TTC549 (cell line): ENCODE data around the gene MNT.

Experiments
- FAIRE-seq: peaks from 2 replicates; lab custom pipeline; 2012; peaks lifted over from hg19 to GRCh38; lab: Jason Lieb, UNC

Gene MNT

DNA sequence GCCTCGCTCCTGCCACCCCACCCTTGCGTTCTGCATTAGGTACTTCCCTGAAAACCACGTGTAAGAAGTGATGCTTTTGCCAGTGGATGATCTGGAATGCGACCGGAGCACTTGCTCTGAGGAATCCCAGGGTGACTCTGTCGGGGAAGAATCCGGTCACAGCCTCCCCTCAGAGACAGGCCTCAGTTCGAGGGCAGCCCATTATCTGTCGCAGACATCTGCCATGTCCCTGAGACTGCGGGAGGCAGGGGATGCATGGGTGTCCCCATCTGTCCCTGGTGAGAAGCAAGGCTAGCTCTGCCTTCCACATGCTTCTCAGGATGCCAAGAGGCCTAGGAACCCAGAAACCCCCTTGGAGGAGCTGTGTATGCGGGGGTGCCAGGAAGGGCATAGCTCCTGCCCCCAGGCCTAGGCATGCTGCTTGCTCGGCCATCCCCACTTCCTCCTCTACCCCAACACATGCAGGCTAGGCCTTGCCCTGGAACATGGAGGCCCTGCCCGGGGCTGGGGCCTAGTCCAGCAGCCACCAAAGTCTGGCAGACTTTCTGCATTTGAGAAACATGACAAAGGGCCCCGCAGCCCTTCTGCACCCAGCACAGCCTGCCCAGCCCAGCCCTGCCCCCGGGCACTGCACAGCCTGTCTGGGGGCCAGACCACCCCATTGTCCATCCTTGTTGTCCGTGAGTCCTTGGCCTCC, 20.5 kb downstream of the MNT start:
- no peak for FAIRE-seq

- FAIRE-seq = no peak
These were observed 21.2 kb downstream of the MNT start for GRCh38 chr17:2379489-2380225.

GRCh38 chr17:2378905-2379304, 22.0 kb downstream of the MNT start:
- FAIRE-seq = no peak

GRCh38 chr17:2377659-2378058, 23.2 kb downstream of the MNT start:
- no peak for FAIRE-seq

GRCh38 chr17:2376107-2376506, 24.8 kb downstream of the MNT start:
- FAIRE-seq = no peak

DNA sequence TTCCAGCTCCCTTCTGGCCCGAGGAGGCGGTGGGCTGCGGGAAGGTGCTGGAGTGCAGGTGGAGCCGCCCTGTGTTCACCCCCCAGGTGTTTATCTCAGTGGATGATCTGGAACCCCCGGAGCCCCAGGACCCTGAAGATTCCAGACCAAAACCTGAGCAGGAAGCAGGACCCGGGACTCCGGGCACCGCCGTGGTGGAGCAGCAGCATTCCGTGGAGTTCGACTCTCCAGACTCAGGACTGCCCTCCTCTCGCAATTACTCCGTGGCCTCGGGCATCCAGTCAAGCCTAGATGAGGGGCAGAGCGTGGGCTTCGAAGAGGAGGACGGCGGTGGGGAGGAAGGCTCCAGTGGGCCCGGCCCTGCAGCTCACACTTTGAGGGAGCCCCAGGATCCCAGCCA, 25.5 kb downstream of the MNT start:
- FAIRE-seq = no peak

DNA sequence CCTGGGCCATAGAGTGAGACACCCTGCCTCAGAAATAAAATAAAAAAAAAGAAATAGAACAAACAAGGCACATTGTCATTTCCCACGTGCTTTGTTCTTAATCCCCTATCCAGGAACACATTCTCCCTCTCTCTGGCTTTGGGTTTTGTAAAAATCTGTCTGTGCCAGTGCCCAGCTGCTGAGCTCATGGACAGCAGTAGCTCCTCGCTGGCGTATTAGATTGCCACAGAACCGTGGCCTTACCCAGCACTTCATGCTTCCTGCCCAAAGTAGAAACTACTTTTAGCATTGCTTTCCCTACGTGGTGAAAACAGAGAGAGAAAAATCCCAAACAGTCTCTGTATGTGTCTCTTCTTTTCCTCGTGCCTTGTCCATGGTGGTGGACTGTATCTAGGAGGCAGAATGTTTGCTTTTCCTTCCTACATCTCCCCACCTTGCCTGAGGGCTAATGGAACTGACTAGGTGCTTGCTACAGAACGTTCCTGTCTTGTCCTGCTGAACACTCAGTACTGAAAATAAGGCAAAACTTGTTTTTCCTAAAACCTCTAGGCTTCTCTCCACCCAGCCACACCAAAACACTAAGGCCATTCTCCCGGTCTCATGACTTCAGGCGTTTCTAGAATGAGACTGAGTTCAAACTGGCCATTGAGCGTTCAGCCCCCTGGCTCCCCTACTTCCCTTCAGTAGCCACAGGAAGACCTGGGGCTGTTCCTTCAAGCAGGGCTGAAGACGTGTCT, 26.1 kb downstream of the MNT start:
- FAIRE-seq = no peak

DNA sequence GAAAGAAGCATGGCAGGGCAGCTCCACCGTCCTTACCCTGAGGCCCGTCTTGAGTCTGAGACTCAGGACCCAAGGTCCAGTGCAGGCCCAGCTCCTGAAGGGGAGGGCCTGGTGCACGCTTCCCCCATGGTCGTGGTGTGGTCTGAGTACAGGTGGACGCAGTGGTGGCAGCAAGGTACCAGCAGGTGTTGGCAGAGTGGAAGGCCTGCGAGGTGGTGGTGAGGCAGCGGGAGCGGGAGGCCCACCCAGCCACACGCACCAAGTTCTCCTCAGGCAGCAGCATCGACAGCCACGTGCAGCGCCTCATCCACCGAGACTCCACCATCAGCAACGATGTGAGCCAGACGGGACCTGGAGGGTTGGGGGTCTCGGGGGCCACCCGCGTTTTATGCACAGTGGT, 27.7 kb downstream of the MNT start:
- no peak for FAIRE-seq

DNA sequence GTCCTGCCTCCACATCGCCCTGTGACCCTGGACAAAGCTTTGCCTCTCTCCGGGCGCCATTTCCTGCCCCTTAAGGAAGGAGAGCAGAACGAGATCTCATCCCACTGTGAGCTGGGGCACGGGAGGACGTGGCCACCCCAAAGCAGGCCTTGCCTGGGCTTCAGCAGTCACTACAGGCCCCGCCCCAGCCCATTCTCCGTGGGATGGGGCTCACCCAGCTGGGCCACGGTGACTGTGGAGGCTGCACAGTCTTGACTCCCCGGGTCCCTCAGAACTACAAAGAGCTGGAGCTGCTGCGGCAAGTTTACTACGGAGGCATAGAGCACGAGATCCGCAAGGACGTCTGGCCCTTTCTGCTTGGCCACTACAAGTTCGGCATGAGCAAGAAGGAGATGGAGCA, 28.2 kb downstream of the MNT start:
- FAIRE-seq = no peak

DNA sequence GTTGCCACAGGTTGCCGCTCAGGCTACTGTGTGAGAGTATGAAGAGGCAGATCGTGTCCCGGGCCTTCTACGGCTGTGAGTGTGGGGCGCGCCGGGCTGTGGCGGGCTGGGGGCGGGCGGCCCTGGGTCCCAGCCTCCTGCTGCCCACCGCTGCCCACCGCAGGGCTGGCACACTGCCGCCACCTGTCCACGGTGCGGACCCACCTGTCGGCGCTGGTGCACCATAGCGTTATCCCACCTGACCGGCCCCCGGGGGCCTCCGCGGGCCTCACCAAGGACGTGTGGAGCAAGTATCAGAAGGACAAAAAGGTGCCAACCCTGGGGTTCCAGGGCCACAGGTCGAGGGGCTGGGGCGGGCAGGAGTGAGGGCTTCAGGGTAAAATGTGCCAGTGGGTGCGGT, 28.7 kb downstream of the MNT start:
- FAIRE-seq = no peak

DNA sequence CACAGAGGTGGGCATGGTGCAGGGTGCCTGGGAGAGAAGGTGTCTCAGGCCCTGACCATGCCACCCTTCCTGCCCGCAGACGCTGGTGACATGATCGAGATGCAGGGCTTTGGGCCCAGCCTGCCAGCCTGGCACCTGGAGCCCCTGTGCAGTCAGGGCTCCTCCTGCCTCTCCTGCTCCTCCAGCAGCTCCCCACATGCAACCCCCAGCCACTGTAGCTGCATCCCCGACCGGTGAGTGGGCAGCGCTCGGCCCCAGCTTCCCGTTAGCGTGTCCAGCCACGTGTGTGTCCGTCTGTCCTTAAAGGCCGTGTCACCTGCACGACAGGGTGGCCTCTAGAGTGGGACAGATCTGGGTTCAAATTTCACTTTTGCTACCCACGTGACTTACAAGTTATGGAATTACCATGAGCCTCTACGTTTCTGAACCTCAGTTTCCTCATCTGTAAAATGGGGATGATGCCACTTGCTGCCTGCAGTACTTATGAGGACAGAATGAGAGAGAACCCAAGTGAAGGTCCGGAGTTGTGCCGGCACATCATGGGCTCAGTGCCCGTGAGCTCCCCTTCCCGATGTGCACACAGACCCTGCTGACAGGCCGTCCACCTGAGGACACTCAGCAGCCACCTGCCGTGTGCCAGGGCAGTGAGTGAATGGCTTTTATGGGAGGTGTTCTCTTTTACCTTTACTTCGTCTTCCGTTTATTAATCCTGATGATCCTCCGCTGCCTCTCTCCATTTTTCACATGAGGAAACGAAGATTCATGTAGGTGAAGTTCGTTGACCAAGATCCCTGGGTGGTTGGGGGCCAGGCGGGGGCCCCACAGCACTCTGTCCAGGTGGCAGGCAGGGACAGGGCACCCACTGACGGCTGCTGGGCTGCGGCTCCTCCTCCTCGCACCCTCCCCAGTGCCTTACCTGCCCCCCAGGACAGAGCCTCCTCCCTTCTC, 29.4 kb downstream of the MNT start:
- no peak for FAIRE-seq

DNA sequence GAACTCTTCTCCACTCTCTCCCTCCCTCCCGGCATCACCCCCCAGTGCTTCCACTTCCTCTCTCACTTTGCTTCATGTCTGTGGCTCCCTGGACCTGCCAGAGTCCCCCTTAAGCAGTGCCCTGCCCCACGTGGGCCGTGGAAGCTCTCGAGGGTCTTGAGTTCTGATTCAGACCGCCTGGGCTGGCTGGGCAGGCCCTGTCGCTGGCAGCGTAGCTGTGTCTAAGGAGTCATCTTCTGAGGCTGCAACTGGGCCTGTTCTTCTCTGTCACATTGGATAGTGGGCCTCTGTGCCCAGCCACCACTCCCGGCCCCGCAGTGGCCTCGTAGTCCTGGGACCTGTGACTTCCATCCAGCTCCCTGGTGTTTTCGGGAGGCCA, 30.7 kb downstream of the MNT start:
- no peak for FAIRE-seq

GRCh38 chr17:2369551-2370210, 31.2 kb downstream of the MNT start:
- FAIRE-seq = no peak

- FAIRE-seq = no peak
These were observed 31.8 kb downstream of the MNT start for GRCh38 chr17:2369039-2369438.

DNA sequence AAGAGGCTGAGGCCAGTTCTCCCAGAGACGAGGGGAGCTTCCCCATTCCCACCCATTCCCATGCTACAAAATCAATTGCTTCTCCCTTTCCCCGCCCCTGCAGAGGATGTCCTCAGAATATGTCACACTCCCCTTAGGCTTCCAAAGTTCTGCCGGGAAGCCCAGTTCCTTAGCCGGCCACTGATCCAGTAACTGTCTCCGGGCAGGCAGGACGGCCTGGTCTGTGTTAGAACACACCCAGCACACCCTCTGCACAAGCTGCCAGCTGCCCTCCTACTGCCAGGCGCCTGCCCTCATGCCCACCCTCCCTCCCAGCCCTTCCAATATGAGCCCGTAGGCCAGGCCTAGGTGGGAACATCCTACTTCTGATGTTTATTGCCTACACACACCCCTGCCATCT, 32.5 kb downstream of the MNT start:
- no peak for FAIRE-seq

DNA sequence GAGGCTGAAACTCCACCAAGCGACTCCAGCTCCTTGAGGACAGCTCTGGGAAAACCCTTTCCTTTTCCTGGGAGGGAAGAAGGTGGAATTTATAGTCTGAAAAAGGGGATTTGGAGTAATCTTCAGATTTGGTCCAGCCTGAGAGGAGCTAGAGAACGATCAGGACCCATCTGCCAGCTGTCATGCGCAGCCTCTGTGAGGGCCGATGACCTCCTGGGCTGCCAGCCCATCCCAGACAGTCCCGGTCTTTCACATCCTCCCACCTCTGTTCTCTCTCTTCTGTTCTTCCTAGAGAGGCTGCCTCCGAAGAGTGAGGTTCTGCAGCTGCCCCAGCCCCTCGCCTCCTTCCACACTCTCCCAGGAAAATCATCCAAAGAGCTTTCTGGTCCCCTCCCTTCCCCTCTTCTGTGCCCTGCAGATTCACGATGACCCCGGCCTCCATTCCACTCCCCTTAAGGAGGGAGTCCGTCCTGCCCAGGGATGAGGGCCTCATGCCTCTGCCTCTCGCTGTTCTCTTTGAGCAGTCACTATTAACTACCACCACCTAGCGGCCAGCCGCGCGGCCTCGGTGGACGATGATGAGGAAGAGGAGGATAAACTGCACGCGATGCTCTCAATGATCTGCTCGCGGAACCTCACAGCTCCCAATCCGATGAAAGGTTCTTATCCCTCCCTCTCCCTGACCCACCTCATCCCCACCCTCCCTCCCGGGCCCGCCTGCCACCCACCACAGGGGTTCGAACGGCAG, 33.9 kb downstream of the MNT start:
- FAIRE-seq = no peak

DNA sequence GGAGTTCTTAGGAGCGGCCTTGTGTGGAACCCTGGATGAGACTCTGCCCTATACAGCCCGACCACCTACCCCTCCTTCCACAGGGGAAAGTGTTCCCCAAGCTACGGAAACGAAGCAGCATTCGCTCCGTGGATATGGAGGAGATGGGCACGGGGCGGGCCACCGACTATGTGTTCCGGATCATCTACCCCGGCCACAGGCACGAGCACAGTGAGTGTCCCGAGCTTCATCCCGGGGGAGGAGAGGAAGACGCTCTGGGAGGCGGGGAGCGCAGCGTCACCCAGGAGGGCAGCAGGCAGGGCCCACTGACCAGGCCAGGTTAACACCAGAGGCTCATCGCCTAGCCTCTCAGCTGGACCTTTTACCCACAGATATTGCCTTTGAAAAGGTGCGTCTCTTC, 35.7 kb downstream of the MNT start:
- no peak for FAIRE-seq

DNA sequence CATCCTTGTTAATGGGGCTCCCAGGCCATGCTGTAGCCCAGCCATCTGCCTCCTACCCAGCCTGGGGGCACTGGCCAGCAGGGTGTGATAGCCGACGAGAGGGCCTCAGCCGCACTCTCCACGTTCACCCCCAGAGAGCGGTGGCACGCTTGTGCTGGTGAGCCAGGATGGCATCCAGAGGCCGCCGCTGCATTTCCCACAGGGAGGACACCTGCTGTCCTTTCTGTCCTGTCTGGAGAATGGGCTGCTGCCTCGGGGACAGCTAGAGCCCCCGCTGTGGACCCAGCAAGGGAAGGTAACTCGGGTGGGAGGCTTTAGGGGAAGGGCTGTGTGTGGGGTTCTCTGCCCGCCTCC, 36.1 kb downstream of the MNT start:
- FAIRE-seq = no peak

DNA sequence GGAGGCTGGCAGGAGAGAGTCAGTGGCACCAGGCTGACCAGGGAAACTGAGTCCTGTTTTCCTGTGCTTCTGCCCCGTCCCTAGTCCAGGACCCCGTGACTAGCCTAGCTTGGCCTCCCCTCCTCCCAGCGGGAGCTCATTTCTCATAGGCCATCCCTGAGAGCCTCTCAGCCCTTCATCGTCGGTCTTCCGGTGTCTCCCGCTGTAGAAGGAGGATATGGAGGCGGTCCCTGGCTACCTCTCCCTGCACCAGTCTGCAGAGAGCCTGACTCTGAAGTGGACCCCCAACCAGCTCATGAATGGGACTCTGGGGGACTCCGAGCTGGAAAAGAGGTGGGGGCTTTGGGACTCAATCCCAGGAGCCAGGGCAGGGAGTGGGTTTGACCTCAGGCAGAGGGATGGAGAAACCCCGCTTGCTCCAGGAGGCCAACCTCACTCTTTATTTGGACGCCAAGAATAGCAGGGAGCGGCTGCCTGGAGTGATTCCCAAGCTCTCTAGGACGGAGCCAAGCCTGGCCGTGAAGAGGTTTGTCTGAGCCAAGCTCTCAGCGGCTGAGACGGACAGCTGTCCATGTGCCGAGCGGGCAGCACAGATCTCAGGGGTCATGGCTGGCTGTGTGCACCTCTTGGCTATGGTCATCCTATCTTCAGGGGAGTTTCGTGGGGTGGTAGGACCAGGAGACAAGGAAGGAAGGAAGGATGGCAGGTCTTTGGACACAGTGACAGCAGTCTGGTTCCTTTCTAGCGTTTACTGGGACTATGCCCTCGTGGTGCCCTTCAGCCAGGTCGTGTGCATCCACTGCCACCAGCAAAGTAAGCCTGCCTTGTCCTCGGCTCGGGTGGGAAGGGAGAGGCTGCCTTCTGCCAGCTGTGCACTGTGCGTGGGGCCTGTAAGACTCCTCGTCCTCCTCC, 36.8 kb downstream of the MNT start:
- no peak for FAIRE-seq

DNA sequence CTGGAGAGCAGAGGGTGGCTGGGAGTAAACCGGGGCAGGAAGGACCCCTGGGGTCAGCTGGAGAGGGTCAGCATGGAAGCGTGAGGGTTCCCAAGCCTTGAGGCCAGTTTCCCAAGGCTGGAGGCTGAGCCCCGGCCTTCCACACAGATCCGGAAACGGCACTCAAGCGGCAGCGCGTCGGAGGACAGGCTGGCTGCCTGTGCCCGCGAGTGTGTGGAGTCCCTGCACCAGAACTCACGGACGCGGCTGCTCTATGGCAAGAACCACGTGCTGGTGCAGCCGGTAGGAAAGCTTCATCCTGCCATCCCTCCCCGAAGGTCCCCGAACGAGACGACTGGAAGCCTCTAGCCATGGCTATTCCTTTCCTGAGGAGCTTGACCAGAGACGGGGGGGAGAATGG, 37.5 kb downstream of the MNT start:
- FAIRE-seq = no peak
